Measurements from ENCODE around the gene UBE2N. TPM values are rescaled to one million over a fixed set of nuclear protein-coding genes. Genes with fewer than 3 reads are reported as not detected.

Gene UBE2N
- total and polyA plus RNA-seq, 2 of the 8 experiments (the other 6 are each of a cell fraction or from before 2014, with no cell fraction given), result 108 to 225 TPM

- TF ChIP-seq, protein P1, sequence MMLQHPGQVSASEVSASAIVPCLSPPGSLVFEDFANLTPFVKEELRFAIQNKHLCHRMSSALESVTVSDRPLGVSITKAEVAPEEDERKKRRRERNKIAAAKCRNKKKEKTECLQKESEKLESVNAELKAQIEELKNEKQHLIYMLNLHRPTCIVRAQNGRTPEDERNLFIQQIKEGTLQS (IDR thresholded peaks at IDR 0.05; ENCODE audit: insufficient read depth, low read depth, low read length), result no peak
- TF ChIP-seq POU5F1 (IDR thresholded peaks at IDR 0.05; ENCODE audit: low read depth, low read length), result no peak
- TF ChIP-seq NANOG (IDR thresholded peaks at IDR 0.05; ENCODE audit: insufficient read depth, low read depth, low read length, poor library complexity, severe bottlenecking), result no peak
These were observed 41.0 kb upstream of the UBE2N start (continued) for GRCh38 chr12:93482721-93483120.
